GM10266 (cell line): ENCODE data around the gene NPAS1.

Experiments
- DNase-seq: peaks from one replicate; pipeline ENCODE4 v3.0.0; 2012; ENCODE audit errors: extremely low spot score
- TF ChIP-seq, protein P1 (sequence below): IDR thresholded peaks from 2 replicates; pipeline ENCODE4 v1.5.1; 2012; ENCODE audit warnings: mild to moderate bottlenecking, low read depth; ENCODE audit not compliant: control insufficient read depth, insufficient read depth; ENCODE audit errors: missing control alignments

Gene NPAS1

DNA sequence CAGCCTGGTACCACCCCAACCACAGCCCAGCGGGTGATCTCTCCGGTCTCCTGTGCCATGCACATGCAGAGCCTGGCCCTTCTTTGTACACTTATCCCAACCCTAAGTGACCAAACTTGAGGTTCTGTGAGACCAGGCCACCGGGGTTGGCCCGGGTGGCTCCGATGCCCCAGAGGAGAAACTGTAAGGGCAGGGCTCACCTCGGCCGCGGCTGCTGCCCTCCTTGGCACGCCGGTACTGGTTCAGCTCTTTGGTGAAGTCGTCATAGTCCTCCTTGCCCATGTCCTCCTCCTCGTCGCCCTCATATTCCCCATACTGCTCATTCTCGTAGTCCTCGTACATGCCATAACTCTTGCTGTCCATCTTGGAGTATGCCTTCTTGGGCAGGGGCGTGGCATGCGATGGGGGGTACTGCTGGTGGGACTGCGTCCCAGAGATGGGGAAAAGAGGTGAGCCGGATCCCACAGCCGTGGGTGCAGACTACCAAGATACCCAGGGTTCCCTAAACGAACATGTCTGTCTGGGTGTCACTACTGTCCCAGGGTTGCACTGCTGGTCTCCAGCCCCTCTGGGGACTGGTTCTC is 70.2 kb downstream of the NPAS1 start:
- TF ChIP-seq, protein P1, sequence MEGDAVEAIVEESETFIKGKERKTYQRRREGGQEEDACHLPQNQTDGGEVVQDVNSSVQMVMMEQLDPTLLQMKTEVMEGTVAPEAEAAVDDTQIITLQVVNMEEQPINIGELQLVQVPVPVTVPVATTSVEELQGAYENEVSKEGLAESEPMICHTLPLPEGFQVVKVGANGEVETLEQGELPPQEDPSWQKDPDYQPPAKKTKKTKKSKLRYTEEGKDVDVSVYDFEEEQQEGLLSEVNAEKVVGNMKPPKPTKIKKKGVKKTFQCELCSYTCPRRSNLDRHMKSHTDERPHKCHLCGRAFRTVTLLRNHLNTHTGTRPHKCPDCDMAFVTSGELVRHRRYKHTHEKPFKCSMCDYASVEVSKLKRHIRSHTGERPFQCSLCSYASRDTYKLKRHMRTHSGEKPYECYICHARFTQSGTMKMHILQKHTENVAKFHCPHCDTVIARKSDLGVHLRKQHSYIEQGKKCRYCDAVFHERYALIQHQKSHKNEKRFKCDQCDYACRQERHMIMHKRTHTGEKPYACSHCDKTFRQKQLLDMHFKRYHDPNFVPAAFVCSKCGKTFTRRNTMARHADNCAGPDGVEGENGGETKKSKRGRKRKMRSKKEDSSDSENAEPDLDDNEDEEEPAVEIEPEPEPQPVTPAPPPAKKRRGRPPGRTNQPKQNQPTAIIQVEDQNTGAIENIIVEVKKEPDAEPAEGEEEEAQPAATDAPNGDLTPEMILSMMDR, result no peak
- DNase-seq, result no peak

DNA sequence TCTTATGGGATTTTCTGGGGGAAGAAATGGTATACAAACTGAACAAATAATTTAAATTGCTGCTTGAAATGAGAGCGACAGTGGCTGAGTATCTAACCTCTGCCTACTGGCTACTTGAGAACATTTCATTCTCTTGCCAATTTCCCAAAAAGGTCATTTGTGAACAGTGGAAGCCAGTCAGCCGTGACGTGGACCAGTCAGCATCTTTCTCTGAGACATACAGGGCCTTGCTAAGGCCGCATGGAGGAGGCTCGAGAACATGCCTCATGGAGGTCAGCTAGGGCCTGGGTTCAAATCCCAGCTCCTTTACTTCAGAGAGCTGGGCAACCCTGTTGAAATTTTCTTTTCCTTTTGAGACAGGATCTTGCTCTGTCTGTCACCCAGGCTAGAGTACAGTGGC is 73.6 kb downstream of the NPAS1 start:
- no peak for DNase-seq
- TF ChIP-seq, protein P1, result no peak

DNA sequence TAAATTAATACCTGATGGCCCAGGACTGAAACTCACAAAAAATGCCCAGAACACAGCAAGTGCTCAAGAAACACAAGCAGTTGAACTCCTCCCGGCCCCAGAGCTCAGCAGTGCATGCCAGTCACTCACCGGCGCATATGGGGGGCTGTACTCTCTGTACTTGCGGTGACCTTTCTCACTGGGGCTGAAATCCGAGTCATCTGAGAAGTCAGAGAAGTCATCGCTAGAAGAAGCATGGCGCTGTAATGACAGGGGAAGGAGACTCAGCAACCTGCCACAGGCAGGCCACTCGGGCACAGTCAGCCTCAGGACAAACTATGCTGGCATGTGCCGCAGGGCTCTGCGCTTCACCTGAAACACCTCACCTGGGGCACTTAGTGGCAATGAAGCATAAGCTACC is 74.2 kb downstream of the NPAS1 start:
- TF ChIP-seq, protein P1, result no peak
- DNase-seq, result peak; percentile 80

DNA sequence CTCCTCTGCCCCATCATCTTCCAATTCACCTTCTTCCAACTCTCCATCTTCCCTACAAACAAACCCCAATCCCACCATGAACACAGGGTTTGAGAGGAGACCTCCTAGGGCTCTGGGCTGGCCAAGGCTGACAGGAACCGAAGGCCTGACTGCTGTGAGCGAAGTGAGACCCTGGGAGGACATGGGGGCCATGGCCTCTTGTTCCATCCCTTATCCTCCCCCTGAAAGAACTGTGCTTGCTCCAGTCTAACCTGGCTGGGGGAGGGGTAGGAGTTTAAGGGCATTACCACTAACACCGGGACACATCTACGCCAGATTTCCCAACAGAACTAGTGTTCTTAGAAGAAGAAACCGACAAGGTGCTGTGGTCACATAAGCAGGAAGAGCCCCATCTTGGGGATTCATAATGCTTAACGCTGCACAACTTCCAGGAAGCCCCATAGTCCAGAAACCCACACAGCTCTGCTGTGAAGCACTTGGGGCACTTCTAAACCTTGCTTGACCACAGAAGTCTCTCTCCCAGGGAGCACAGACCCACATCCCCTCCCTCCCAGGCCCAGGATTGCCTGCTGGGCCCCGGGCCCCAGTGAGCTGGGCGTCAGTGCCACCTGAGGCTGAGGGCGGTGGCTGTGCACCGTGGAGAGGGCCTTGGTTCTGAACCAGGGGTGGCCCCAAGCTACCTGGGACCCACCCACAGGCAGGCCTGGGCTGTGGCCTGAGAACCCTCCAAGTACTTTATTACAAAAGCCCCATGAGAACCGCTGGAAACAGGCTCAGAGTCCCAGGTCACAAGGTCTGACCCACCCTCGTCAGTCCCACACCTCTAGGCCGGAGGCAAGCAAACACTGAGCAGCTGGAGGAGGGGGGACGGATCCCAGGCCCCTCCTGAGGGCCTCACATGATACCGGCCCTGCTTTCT is 75.2 kb downstream of the NPAS1 start:
- TF ChIP-seq, protein P1, result no peak
- DNase-seq, result no peak
